NCI-H2029 (cell line): ENCODE measurements around the gene CHEK2.
"Not testable (repeated sequence)": the region's sequence is repeated elsewhere in the genome, so short reads cannot be mapped to it uniquely, and the experiment has no call there.

Source experiments
- DNase-seq: peaks from one replicate; lab custom pipeline; 2025; lab: John Stamatoyannopoulos, UW

CHEK2 gene

DNA sequence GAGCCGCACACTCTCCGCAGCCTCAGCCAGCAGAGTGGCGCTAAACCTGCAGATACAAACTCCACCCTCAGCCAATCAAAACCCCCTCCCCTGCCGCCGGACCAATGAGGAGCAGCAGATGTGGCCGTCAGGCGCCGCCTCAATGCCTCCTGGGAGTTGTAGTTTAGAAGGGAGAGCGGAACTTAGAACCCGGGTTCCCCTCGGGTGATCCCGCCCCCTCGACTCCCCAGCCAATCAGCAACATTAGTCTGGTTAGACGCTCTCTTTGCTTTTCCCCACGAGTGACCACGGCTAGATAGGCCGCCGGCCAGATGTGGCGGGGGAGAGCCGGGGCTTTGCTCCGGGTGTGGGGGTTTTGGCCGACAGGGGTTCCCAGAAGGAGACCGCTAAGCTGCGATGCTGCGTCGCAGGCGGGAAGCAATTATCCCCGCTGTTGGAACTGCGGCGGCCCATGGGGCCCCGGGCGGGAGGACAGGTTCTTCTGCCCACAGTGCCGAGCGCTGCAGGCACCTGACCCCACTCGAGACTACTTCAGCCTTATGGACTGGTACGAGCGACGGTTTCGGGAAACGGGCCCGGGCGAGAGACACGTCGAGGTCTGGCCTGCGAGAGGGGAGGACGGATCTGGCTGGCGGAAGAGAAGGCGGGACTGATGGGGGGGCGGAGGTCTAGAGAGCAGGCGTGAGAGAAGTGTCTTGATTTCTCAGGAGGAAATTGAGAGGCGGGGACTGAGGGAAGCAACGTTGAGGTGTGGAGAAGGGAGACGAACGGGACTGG lies at the start of gene CHEK2, which contains the start of gene HSCB:
TSS of gene CHEK2 (minus strand) at position 36 of the 777 bp plus-strand sequence. CDS start 7,099 bp downstream, outside the sequence.
TSS of gene HSCB (plus strand) at position 255 of the 777 bp plus-strand sequence. CDS start at position 312, 57 bp downstream.
- DNase-seq = peak; percentile 96

DNA sequence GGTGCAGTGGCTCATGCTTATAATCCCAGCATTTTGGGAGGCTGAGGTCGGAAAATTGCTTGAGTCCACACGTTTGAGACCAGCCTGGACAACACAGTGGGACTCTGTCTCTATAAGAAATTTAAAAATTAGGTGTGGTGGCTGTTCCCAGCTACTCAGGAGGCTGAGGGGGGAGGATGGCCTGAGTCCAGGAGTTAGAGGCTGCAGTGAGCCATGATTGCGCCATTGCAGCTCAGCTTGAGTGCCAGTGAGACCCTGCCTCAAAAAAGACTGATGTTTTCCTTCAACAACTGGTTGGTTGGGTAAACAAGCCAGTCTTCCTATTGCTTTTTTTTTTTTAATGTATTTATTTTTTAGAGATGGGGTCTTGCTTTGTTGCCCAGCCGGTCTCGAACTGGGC lies 49.5 kb upstream of the CHEK2 start:
- DNase-seq = no peak

DNA sequence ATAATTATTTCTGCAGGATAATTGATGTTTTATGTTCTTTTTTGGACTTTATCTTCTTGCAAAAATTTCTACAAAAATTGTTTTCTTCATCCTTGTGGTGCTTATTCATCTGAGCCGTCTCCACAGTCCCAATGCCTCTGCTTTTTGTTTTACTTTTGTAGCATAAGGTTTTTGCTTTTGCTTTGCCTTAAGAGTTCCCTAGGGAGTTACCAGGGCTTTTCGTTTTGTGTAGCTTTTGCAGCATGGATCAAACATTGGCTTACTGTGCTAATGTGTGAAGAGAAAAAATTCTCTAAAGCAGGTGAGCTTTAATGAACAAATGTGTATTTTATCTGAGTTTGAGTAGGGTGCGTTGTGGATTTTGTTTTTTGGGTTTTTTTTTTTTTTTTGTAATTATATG lies 47.0 kb upstream of the CHEK2 start:
- no peak for DNase-seq

DNA sequence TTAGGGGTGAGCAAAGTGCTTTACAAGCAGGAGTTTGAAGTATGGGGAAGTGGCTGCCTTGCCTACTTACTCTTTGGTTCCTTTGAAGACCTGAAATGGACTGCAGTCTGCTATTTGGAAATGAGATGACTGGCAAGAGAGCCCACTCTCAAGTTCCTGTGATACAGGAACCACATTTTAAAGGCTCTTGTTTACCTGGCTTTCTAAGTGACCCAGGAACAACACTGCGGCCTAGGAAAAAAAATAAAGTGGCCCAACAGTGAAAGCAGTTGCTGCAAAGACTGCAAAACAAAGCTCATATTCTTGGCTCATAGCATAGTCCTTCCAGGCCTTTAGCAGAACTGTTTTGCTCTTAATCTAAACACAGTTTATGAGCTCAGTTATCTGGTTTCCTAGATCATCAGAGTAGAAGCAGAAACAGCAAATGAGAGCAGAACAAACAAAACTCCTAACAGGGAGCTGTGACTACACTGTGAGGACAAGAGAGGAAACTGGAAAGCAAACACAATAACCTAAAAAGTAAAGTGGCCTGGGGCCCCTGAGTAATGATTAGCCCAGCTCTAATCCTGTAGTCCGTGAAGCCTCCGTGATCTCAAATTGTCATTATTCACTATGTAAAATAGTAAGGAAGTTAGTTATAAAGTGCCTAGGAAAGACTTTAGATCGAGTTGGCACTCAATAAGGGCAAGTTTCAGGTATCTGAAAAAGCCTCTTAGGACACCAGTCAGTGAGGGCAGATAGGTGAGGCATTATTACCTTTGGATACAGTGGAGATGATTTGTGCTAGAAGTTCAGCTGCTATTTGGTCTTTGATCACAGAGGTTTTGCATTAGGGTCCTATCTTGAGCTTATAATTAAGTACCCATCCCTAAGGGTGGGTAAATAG lies 42.4 kb upstream of the CHEK2 start:
- peak; percentile 79 for DNase-seq

DNA sequence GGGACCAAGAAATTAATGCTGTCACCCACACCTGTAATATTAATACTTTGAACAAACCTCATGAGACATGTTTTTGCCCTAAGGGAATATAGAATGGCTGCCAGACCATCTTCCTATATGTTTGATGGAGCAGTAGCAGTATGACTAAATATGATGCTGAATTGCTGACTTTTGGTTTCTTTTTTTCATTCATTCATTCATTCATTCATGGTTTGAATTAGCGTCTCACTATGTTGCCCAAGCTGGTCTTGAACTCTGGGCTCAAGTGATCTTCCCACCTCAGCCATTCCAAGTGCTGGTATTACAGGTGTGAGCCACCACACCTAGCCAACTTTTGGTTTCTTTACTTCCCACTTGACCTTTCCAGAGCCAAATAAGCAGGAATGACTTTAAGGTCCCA lies 38.7 kb upstream of the CHEK2 start:
- DNase-seq = no peak

DNA sequence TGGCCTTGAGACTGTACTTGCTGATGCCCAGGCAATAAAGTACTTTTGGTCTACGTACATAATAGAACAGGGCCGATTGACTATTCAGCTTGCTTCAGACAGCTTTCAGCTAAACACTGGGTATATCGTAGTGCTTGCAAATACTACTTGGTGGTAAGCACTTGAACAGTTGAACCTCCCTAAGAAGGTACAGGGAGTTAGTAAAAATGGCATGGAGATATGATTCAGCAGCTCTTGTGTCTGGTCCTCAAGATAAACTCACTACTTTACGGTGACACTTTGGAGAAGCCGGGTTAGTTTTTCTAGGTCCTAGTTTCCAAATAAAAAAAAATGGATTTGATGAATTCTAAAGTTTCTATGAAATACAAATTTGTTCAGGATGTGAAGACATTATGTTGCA lies 38.2 kb upstream of the CHEK2 start:
- no peak for DNase-seq

DNA sequence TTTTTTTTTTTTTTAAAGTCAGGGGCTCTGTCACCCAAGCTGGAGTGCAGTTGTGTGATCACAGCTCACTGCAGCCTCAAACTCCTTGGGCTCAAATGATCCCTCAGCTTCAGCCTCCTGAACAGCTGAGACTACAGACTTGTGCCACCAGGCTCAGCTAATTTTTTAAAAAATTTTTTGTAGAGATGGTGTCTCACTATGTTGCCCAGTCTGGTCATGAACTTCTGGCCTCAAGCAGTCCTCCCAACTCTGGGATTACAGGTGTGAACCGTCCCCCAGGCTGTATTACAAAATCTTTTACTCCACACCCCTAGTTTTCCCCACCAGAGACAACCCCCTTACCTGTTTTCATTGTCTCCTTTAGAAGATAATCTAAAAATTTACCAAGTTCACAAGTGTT lies 32.8 kb upstream of the CHEK2 start:
- DNase-seq = no peak

DNA sequence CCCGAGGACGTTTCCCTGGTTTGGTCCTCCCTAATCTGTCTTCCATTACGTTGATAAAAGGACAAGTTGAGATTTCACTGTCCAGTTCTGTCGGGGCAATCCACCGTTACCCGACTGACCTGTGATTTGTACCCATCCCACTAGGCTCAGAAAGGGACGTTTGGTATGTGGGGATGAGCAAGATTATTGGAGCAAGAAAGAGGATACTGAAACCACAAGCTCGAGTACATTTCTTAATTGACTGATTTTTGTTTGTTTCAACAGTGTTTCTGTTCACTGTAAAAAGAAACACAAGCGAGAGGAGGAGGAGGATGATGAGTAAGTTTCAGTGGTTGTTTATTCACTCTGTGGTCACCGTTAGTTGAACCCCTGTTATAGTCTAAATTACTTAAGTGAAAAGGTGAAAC lies 31.8 kb upstream of the CHEK2 start:
- no peak for DNase-seq

DNA sequence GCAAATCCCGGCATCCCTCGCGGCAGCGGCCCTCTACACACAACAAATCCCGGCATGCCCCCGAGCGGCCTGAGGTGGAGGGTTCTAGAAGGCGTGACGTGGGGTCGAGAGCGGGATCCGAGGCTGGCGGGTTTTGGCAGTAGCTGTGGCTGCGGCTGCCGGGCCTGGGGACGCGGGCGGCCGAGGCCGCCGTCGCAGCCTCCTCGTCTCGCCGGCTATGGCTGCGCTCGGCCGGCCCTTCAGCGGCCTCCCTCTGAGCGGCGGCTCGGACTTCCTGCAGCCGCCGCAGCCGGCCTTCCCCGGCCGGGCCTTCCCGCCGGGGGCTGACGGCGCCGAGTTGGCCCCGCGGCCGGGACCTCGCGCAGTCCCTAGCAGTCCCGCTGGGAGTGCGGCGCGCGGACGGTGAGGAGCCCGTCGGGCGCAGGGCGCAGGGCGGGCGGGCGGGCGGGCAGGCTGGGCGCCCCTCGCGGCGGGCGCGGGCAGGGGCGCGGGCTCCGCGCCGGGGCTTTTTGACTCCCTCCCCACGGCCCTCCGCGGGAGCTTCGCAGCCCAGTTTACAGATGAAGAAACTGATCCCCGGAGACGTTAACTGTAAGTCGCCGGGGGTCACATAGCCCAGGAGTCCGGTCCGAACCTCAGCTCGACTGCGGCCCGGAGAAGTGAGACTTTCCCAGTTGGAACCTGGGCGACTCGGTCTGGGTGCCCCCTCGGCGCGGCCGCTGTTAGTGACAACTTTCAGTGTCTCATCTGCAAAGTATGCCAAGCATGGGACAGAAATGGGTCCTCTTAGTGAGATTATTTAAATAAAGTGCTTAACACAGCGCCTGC lies 31.2 kb upstream of the CHEK2 start, which contains the start of gene CCDC117:
TSS of gene CCDC117 (plus strand) at position 63 of the 828 bp plus-strand sequence. CDS start at position 218, 155 bp downstream.
- peak; percentile 90 for DNase-seq

DNA sequence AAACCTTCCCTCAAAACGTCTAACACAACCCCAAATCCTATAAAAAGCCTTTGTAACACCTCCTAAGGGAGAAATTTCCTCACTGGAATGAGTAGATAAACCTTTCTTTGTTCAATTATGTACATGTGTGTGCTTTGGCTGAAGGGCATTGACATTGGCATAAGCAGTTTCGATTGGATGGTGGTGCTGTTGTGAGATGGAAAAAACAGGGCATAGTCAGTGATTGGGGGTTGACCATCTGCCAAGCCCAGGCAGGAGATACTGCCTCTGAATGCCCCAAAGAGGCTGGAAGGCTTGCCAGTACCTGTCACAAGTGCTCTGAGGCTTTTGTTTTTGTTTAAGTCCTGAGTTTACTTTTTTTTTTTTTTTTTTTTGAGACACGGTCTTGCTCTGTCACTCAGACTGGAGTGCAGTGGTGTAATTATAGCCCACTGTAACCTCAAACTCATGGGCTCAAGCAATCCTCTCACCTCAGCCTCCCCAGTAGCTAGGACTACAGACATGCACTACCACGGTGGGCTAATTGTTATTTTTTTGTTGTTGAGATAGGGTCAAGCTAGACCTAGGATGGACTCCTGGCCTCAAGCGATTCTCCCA lies 29.7 kb upstream of the CHEK2 start:
- peak; percentile 69 for DNase-seq

DNA sequence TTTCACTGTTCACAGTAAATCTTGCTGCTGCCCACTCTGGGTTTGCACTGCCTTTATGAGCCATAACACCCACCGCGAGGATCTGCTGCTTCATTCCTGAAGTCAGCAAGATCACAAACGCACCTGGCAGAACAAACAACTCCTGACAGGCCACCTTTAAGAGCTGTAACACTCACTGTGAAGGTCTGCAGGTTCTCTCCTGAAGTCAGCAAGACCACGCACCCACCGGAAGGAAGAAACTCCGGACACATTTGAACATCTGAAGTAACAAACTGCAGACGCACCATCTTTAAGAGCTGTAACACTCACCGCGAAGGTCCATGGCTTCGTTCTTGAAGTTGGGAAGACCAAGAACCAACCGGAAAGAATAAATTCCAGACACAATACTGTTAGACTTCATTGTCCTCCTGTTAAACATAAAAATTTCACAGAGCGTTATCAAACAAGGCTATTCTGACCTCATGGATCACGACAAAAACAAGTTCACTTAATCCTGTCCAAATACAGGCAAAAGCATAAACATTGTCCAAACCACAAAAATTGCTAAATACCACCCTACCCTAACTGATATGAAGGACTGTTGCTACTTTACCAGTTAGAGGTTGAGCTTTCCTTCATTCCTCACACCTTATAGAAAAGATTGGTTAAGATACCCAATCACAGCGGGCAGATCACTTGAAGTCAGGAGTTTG lies 27.9 kb upstream of the CHEK2 start:
- no peak for DNase-seq

DNA sequence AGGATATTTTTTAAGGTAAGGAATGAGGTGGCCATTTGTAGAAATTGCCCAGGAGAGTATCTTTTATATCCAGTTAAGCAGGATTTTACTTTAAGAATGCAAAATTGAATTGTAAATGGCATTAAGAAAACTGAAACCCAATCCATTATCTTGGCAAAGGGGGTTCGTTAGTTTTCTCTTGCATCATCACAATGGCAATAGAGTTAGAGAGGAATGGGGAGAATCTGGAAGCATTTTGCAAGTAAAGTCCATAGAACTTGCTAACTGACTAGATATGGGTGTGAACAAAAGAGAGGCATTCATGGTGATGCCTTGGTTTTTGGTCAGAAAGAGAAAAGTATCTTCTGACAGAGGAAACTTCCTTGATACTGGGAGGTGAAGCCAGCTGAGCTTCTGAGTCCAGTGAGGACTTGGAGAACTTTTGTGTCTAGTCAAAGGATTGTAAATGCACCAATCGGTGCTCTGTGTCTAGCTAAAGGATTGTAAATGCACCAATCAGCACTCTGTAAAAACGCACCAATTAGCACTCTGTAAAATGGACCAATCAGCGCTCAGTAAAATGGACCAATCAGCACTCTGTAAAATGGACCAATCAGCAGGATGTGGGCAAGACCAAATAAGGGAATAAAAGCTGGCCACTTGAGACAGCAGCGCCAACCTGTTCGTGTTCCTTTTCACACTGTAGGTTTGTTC lies 27.2 kb upstream of the CHEK2 start:
- DNase-seq = no peak

DNA sequence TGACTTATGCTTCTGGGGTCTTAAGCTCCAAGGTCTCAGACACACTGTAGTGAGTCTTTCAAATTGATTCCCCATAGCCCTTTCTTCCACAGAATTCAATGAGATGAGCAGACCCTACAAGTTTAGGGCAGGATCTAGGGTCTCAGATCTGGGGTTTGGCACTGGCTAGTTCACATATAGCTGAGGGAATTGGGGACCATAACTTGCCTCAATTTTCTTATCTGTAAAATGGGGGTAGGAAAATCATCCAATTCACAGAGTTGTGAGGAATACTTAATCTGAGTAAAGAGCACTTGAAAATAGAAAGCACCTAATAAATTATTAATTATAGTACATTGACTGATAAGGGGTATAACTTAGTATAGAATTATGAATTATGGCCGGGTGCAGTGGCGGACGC lies 25.0 kb upstream of the CHEK2 start:
- DNase-seq = no peak

DNA sequence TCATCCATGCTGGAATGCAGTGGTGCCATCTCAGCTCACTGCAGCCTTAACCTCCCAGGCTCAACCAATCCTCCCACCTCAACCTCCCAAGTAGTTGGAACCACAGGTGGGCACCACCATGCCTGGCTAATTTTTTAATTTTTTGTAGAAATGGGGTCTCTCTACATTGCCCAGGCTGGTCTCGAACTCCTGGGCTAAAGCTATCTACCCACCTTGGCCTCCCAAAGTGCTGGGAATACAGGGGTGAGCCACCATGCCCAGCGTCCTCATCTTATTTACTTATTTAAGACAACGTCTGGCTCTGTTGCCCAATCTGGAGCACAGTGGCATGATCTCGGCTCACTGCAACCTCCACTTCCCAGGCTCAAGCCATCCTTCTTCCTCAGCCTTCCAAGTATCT lies 20.4 kb upstream of the CHEK2 start:
- not testable (repeated sequence) for DNase-seq

DNA sequence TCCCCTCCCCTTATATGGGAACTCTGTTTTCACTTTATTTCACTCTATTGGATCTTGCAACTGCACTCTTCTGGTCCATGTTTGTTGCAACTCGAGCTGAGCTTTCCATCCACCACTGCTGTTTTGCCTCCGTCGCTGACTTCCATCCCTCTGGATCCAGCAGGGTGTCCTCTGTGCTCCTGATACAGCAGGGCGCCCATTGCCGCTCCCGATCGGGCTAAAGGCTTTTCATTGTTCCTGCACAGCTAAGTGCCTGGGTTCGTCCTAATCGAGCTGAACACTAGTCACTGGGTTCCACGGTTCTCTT lies 19.8 kb upstream of the CHEK2 start:
- no peak for DNase-seq

DNA sequence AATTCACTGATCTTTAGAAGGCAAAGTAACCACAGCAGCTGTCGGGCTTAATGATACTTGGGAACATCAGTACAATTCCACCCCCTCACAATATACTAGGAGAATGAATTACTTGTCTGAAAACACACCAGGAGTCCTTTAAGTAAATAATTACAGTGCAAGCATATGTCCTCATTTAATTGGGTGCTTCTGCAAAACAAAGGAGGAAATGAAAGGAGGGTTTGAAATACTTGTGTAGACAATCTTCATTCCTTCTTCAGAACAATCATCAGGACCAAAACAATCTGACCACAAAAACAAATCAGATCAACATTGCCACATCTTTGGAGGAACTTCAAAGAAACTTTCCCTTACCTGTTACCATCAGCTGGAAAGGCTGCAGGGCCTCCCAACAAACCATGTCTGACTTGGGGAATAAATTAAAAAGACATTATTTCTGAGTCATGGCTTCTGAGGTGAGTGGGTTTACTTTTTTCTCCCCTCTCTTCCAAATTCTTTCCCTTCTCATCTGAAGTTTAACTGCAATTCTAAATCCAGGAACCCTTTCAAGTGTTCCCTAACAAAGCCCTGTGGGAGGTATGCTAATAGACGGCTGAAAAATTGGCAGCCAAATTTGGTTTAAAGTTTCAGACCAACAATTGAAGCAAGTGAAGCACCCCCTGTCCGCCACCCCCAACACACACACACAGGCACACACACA lies 18.4 kb upstream of the CHEK2 start:
- DNase-seq = peak; percentile 51

DNA sequence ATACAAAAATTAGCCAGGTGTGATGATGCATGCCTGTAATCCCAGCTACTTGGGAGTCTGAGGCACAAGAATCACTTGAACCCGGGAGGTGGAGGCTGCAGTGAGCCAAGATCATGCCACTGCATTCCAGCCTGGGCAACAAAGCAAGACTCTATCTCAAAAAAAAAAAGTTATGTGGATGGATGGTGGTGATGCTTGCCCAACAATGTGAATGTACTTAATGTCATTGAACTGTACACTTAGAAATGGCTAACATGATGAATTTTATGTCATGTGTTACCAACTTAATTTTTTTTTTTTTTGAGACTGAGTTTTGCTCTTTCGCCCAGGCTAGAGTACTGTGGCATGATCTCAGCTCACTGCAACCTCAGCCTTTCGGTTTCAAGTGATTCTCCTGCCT lies 12.9 kb upstream of the CHEK2 start:
- not testable (repeated sequence) for DNase-seq

DNA sequence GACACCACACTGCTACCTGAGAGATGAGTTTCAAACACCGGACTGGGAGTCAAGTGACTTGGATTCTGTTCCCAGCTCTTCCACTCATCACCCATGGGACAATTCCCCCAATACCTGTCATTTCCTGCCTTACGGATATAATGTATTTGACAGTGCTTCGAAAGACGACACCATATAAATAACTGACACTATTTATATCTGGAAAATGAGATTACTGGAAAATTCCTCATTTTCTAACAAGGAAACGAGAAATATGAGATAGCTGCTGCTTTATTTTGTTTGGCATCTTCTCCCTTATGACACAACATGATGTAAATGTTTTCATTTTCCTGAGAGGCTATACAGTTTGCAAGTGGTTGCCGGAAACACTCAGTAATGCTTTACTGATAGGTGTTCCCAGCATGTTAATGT lies 8.9 kb upstream of the CHEK2 start:
- DNase-seq = peak; percentile 91

DNA sequence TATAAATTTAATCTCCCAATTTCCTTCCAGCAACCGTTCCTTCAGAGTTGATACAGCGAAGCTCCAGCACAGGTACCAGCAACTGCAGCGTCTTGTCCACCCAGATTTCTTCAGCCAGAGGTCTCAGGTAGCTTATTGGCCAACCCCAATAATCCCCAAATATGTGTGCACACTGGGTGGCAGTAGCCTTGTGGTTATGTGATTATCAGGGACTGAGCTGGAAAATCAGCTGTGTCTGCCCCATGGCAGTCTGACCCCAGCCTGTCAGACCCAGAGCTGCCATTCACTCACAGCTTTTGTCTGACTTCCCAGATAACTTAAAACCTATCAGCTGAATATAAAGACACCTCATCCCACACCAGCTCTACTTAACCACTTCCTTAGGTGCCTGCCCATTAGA lies 2.2 kb upstream of the CHEK2 start:
- no peak for DNase-seq

DNA sequence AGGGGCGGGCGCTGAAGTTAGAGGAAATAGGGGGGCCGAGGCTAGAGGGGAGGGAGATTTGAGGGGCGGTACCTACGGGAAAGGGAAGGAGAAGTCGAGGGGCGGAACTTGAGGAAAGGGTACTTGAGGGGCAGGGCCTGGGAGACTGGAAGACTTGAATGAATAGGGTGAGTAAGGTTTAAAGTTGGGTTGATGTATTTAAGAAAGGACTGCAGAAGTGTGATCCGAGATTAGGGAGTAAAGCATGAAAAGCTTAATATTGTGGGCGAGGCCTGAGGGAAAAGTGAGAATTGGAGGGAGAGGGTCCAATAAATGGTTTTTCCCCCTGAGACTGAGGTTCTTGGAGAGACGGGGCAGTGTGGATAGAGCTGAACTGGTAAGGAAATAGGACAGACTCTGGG lies 942 bp upstream of the CHEK2 start:
- DNase-seq = no peak
